K562 (cell line): ENCODE data around the gene C10orf95. TPM values are rescaled to one million over a fixed set of nuclear protein-coding genes. Genes with fewer than 3 reads are reported as not detected.

Source experiments
- ATAC-seq: fragments of 200-7000 bp; cut with Tn5 transposase; 3 replicates; pipeline ENCODE4 v1.9.1; 2020; ENCODE audit warnings: moderate library complexity
- BruUV-seq: library from RNA; stranded (reverse); fragments of 400-500 nt; replicated peaks from 2 replicates; lab custom pipeline; 2021; lab: Mats Ljungman, UMichigan
- CTCF ChIA-PET: fragments of 300-600 bp; formaldehyde crosslinking; extraction: SDS; loops from one replicate; lab custom pipeline; 2021; ENCODE audit warnings: low intra/inter-chr PET ratio; lab: Yijun Ruan, JAX
- POLR2A ChIA-PET: fragments of 300-600, 350-650 bp; sonication (Branson Sonifier 250); formaldehyde crosslinking; extraction: SDS; loops from one replicate; lab custom pipeline; 2021; ENCODE audit warnings: antibody characterized with exemption, inconsistent platforms; lab: Yijun Ruan, JAX
- DNase-seq, 4 experiments: peaks; one replicate each; pipeline versions ENCODE4 v3.0.0 to v3.0.0-alpha.2; 2011 to 2018; ENCODE audit warnings: low spot score in 3 of 4, mixed read lengths in 3 of 4; ENCODE audit errors: extremely low read depth in 1 of 4
- FAIRE-seq: peaks from 2 replicates; lab custom pipeline; 2011; peaks lifted over from hg19 to GRCh38; lab: Jason Lieb, UNC
- H2AFZ ChIP-seq: 2 replicates; pipeline ENCODE4 v1.6.0; 2011; ENCODE audit warnings: low read depth, low read length, control low read depth, inconsistent platforms
- H3K27ac ChIP-seq: fragments of 200-600 bp; 3 replicates; pipeline ENCODE4 v1.8.0; 2011; ENCODE audit warnings: low read depth, mild to moderate bottlenecking, control low read depth, inconsistent platforms, low read length, moderate library complexity, mixed read lengths; ENCODE audit errors: extremely low read depth
- H3K27me3 ChIP-seq, 2 experiments: fragments of 300-600 bp in 1 of 2; 2 replicates in 1 of 2; 3 replicates in 1 of 2; pipeline versions ENCODE4 v1.6.0 to v1.8.0; 2011; ENCODE audit warnings: inconsistent platforms in 2 of 2, low read length in 2 of 2, mild to moderate bottlenecking in 1 of 2, mixed read lengths in 1 of 2, moderate library complexity in 1 of 2; ENCODE audit not compliant: control insufficient read depth in 2 of 2, insufficient read depth in 2 of 2
- H3K36me3 ChIP-seq: fragments of 300-600 bp; 3 replicates; pipeline ENCODE4 v1.8.0; 2011; ENCODE audit warnings: mild to moderate bottlenecking, low read length, inconsistent platforms; ENCODE audit not compliant: control insufficient read depth, insufficient read depth
- H3K4me1 ChIP-seq, 2 experiments: fragments of 200-600 bp in 1 of 2; replicated peaks in 1 of 2; 2 replicates in 1 of 2; 3 replicates in 1 of 2; pipeline versions ENCODE4 v1.5.1 to v1.8.0; 2011; ENCODE audit warnings: inconsistent platforms in 2 of 2, low read length in 2 of 2, mild to moderate bottlenecking in 1 of 2, mixed read lengths in 1 of 2, moderate library complexity in 1 of 2; ENCODE audit not compliant: control insufficient read depth in 2 of 2, insufficient read depth in 2 of 2
- H3K4me2 ChIP-seq: 2 replicates; pipeline ENCODE4 v1.6.1; 2011; ENCODE audit warnings: low read length, control low read depth, inconsistent platforms, mixed read lengths; ENCODE audit not compliant: insufficient read depth
- H3K4me3 ChIP-seq: fragments of 200-600 bp; sonication (generic), shearing (Covaris generic); 2 replicates; pipeline ENCODE4 v1.5.1; 2016; ENCODE audit warnings: control low read depth, inconsistent platforms
- H3K79me2 ChIP-seq: fragments of 200-600 bp; 3 replicates; pipeline ENCODE4 v1.8.0; 2011; ENCODE audit warnings: low read length, inconsistent platforms; ENCODE audit not compliant: control insufficient read depth, insufficient read depth
- H3K9ac ChIP-seq, 2 experiments: 2 replicates each; pipeline versions ENCODE4 v1.6.0 to v1.6.1; 2011; ENCODE audit warnings: low read depth in 2 of 2, low read length in 2 of 2, control low read depth in 1 of 2, inconsistent platforms in 1 of 2, mild to moderate bottlenecking in 1 of 2, mixed read lengths in 1 of 2; ENCODE audit not compliant: insufficient read depth in 1 of 2
- H3K9me1 ChIP-seq: one replicate; pipeline ENCODE4 v1.6.0; 2011; ENCODE audit warnings: inconsistent platforms, mild to moderate bottlenecking, low read length, moderate library complexity; ENCODE audit not compliant: control insufficient read depth, insufficient read depth
- H3K9me3 ChIP-seq: replicated peaks from 2 replicates; pipeline ENCODE4 v1.5.1; 2011; ENCODE audit warnings: low read depth, low read length, inconsistent platforms; ENCODE audit not compliant: control insufficient read depth, insufficient read depth
- H4K20me1 ChIP-seq: replicated peaks from 2 replicates; pipeline ENCODE4 v1.6.1; 2011; ENCODE audit warnings: low read length, inconsistent platforms, mixed read lengths; ENCODE audit not compliant: control insufficient read depth, insufficient read depth
- BMI1 ChIP-seq: fragments of 150-350 bp; IDR thresholded peaks from 2 replicates; pipeline ENCODE4 v1.6.1; 2014; ENCODE audit warnings: low read length
- FOXM1 ChIP-seq, 2 experiments: fragments of 450-650 bp in 1 of 2; sonication (generic) in 1 of 2; formaldehyde crosslinking in 1 of 2; IDR thresholded peaks; 2 replicates each; pipeline versions ENCODE4 v1.6.1 to v1.9.0; 2017 to 2022; ENCODE audit warnings: low read depth in 2 of 2, mild to moderate bottlenecking in 2 of 2, missing genetic modification reagents in 1 of 2, moderate library complexity in 1 of 2
- GABPB1 ChIP-seq: sonication (generic); formaldehyde crosslinking; IDR thresholded peaks from 2 replicates; pipeline ENCODE4 v1.8.0; 2022; ENCODE audit warnings: mild to moderate bottlenecking, missing genetic modification reagents
- GABPB2 ChIP-seq: fragments of 250-450 bp; sonication (Bioruptor Pico); conservative IDR thresholded peaks from 2 replicates; pipeline ENCODE4 v1.5.1; 2021; ENCODE audit warnings: mild to moderate bottlenecking
- GTF3C2 ChIP-seq: IDR thresholded peaks from 3 replicates; pipeline ENCODE4 v1.6.1; 2011; ENCODE audit warnings: borderline replicate concordance, mild to moderate bottlenecking, moderate library complexity; ENCODE audit not compliant: insufficient read length; ENCODE audit errors: extremely low read depth
- HSF4 ChIP-seq: fragments of 250-450 bp; sonication (Bioruptor Pico); IDR thresholded peaks from 2 replicates; pipeline ENCODE4 v2.1.2; 2022; ENCODE audit warnings: mild to moderate bottlenecking, moderate library complexity, borderline replicate concordance
- KDM5B ChIP-seq: fragments of 200-600 bp; sonication (generic); IDR thresholded peaks from 2 replicates; pipeline ENCODE4 v1.6.1; 2012; ENCODE audit warnings: low read depth, mild to moderate bottlenecking, moderate library complexity, low read length, control low read depth, inconsistent platforms; ENCODE audit not compliant: insufficient replicate concordance
- MITF ChIP-seq: IDR thresholded peaks from 2 replicates; pipeline ENCODE4 v1.6.1; 2014; ENCODE audit warnings: antibody characterized with exemption
- NFIX ChIP-seq: fragments of 250-450 bp; sonication (Bioruptor Pico); IDR thresholded peaks from 2 replicates; pipeline ENCODE4 v1.4.0; 2020; ENCODE audit warnings: low read depth, mild to moderate bottlenecking, moderate library complexity
- NUFIP1 ChIP-seq: fragments of 450-650 bp; IDR thresholded peaks from 2 replicates; pipeline ENCODE4 v1.6.1; 2018; ENCODE audit not compliant: partially characterized antibody
- RB1 ChIP-seq: fragments of 450-650 bp; IDR thresholded peaks from 2 replicates; pipeline ENCODE4 v1.6.1; 2017; ENCODE audit warnings: low read depth, mild to moderate bottlenecking
- RCOR1 ChIP-seq, 2 experiments: IDR thresholded peaks; 2 replicates each; pipeline ENCODE4 v1.6.1; 2012; ENCODE audit warnings: low read depth in 2 of 2, low read length in 2 of 2, borderline replicate concordance in 1 of 2, improper control_type of control experiment in 1 of 2
- RHOXF2B ChIP-seq: fragments of 250-450 bp; sonication (Bioruptor Pico); conservative IDR thresholded peaks from 2 replicates; pipeline ENCODE4 v1.5.1; 2021
- STAG1 ChIP-seq: sonication (generic); formaldehyde crosslinking; IDR thresholded peaks from 2 replicates; pipeline ENCODE4 v1.5.0; 2020; ENCODE audit warnings: missing genetic modification reagents, borderline replicate concordance
- ZNF586 ChIP-seq: fragments of 450-650 bp; formaldehyde crosslinking; conservative IDR thresholded peaks from 2 replicates; pipeline ENCODE4 v1.4.0; 2020; ENCODE audit warnings: mild to moderate bottlenecking, moderate library complexity
- ZNF707 ChIP-seq: fragments of 250-450 bp; sonication (Bioruptor Pico); conservative IDR thresholded peaks from 2 replicates; pipeline ENCODE4 v1.8.0; 2022; ENCODE audit warnings: inconsistent platforms, mild to moderate bottlenecking, moderate library complexity
- WGBS: fragments of 100-300 bp; shearing (Covaris generic); methylation state at CpG from one replicate; pipeline ENCODE4 v1.1.6; 2016; ENCODE audit warnings: low coverage, mixed read lengths; ENCODE audit not compliant: insufficient coverage; ENCODE audit errors: missing lambda C conversion rate; 5-methylcytosine and 5-hydroxymethylcytosine counted together
- in situ Hi-C: fragments of 300-500 bp; cut with MboI; formaldehyde crosslinking; loops from 4 replicates; pipeline ENCODE4 v1.15.0; 2018; ENCODE audit warnings: inconsistent platforms, mixed read lengths
- intact Hi-C: fragments of 100-400 bp; cut with micrococcal nuclease; formaldehyde crosslinking; loops from 2 replicates; pipeline ENCODE4 v1.14.2; 2022
- polyA plus RNA-seq, 8 experiments: library from polyadenylated mRNA; depleted of rRNA in 4 of 8; stranded (reverse) in 5 of 8; unstranded in 3 of 8; fragments of >200 nt; fragmentation: Nextera tagmentation in 2 of 8; fragmentation: Illumina TruSeq in 1 of 8; extraction: Ambion mirVana in 2 of 8; extraction: Trizol in 1 of 8; gene quantifications; 2 replicates each; pipeline versions ENCODE4 v1.2.1 to v1.2.3, GENCODE V29; 2011 to 2014; ENCODE audit warnings: inconsistent platforms in 1 of 8, missing spikeins in 1 of 8
- total RNA-seq, 7 experiments: library from RNA; depleted of rRNA in 6 of 7; stranded (reverse); fragments of >200 nt in 6 of 7; fragmentation: Illumina TruSeq in 2 of 7; extraction: Trizol in 2 of 7; gene quantifications; 2 replicates each; pipeline versions ENCODE4 v1.2.1 to v1.2.3, GENCODE V29; 2011 to 2021; ENCODE audit warnings: low replicate concordance in 1 of 7
- TF ChIP-seq, protein P1 (sequence below), 3 experiments: fragments of 200-800 bp in 1 of 3; sonication (Bioruptor generic) in 1 of 3; sonication (generic) in 1 of 3; formaldehyde crosslinking in 1 of 3; IDR thresholded peaks; 2 replicates each; pipeline versions ENCODE4 v1.6.1 to v1.8.0; 2016 to 2022; ENCODE audit warnings: mild to moderate bottlenecking in 2 of 3, missing compliant biosample characterization in 2 of 3, missing genetic modification characterization in 2 of 3, missing genetic modification reagents in 1 of 3

The C10orf95 gene
- total and polyA plus RNA-seq, 9 of the 15 experiments (the other 6 are each of a cell fraction or from before 2014, with no cell fraction given) = 0.03 to 0.41 (median 0.17) TPM; not detected in 1

DNA sequence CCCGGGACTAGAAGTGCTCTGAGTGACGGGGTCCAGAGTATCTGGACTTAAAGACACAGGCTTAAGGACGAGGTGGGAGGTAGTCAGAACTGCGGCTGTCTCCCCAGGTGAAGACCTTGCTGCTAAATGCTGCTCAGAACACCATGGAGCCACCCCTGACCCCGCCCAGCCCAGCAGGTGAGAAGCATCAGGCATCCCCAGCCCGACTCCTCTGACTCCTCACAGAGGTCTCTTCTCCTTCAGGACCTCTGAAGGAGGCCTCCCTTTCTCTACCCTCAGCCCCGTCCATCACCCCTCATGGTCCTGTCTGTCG, 50.0 kb downstream of the C10orf95 start:
- ATAC-seq (no peak), DNase-seq (no peak), FAIRE-seq (no peak)
- H3K9me3 ChIP-seq = no peaks in the 10 kb centered on the region
- no peak overlapping the region for H3K4me3 ChIP-seq
- H3K36me3 ChIP-seq = peaks cover 16% of the 10 kb centered on the region; the same call in 1 of the 3 replicates
- intact Hi-C loops = no loop called here
- no peak overlapping the region for H2AFZ ChIP-seq
- CTCF ChIA-PET = no interaction called here
- H3K4me2 ChIP-seq = no peak overlapping the region
- H3K9me1 ChIP-seq = no peaks in the 10 kb centered on the region
- no TSS peak for BruUV-seq
- H3K27ac ChIP-seq = no peak overlapping the region
- WGBS = 72% methylated on average over 7 of the region's 8 CpGs
- POLR2A ChIA-PET = interaction anchor here (1.0 kb wide), 1 partner anchor 50 kb away, joined by 3 read pairs; the partner anchor contains the start of gene C10orf95
- H4K20me1 ChIP-seq = no peaks in the 10 kb centered on the region
- in situ Hi-C loops = no loop called here
- H3K27me3 ChIP-seq = no peaks in the 10 kb centered on the region
- H3K79me2 ChIP-seq = 0 out of 3 replicates have a peak, but pooled peaks cover 2% of the 10 kb centered on the region
- H3K4me1 ChIP-seq = peaks cover 12 to 56% of the 10 kb centered on the region in 2 experiments; a peak in 4 of 5 replicates
- no peak overlapping the region for H3K9ac ChIP-seq
- TF ChIP-seq RHOXF2B (CRISPR knock-in tag) (no peak), GABPB2 (no peak), GABPB1 (CRISPR knock-in tag) (no peak), RCOR1 (IDR thresholded peaks at IDR 0.05; ENCODE audit: borderline replicate concordance in 1 of 2, low read depth in 2 of 2, low read length in 2 of 2) (no peak), BMI1 (no peak), ZNF586 (CRISPR knock-in tag) (no peak), GTF3C2 (no peak), RB1 (no peak), FOXM1 (IDR thresholded peaks at IDR 0.05; ENCODE audit: low read depth) (no peak), FOXM1 (CRISPR knock-in tag; IDR thresholded peaks at IDR 0.05; ENCODE audit: low read depth) (no peak), NUFIP1 (no peak), NFIX (CRISPR knock-in tag) (no peak), KDM5B (no peak), HSF4 (CRISPR knock-in tag) (no peak), STAG1 (CRISPR knock-in tag) (no peak), ZNF707 (no peak), MITF (no peak)
- TF ChIP-seq, protein P1, sequence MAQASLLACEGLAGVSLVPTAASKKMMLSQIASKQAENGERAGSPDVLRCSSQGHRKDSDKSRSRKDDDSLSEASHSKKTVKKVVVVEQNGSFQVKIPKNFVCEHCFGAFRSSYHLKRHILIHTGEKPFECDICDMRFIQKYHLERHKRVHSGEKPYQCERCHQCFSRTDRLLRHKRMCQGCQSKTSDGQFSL (CRISPR knock-in tag; IDR thresholded peaks at IDR 0.05) = no peak
- TF ChIP-seq, protein P1 (tag; IDR thresholded peaks at IDR 0.05) = no peak
